HG02970 (cell line): ENCODE data around the gene CDHR2.

Experiments used
- ATAC-seq: cut with Tn5 transposase; IDR thresholded peaks from one replicate; pipeline ENCODE4 v1.9.1; 2021; ENCODE audit warnings: mild to moderate bottlenecking, moderate library complexity, moderate number of reproducible peaks; ENCODE audit not compliant: unreplicated experiment, low FRiP score

Gene CDHR2

DNA sequence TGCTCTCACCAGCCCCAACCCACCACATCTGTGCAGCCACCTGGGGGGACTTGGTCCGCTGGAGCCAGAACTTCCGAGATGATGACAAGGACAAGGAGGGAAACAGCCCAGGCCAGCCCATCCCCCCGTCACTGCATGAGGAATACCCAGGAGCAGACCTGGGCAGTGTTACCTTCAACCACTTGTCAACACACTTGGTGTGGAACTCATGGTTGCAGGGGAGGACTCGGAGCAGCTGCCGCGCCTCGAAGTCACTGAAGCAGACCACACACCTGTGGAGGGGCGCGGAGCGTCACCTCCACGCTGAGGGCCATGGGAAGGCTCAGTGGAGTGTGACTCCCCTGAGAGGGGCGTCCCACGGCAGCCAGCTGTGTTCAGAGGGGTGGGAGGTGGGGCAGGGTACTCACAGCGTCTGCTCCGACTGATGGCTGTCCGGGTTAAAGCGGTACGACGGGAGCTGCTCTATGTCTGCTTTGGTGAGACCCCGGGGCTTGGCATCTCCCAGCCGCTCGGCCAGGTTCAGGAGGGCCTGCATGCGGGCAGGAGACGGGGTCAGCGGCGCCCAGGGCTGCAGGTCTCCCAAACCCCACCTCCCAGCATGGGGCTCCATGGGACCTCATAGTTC is 19.9 kb upstream of the CDHR2 start:
- ATAC-seq = no peak

DNA sequence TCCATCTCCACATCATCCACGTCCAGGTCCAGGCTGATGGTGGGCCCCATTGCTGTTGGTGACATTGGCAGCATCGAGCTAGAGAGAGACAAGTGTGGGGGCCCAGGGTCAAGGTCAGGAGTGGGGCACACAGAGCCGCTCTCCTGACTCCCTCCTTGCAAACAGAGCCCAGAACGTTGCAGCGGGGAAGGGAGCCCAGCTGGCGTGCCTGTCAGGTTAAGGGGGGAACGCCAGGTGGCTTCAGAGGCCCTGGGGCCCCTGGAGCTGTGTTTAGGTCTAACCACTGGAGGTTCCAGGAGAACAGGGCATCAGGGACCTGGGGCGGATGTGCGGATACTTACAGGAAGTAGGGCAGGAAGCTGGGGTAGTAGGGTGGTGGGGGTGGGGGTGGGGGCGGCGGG is 19.4 kb upstream of the CDHR2 start:
- no peak for ATAC-seq

DNA sequence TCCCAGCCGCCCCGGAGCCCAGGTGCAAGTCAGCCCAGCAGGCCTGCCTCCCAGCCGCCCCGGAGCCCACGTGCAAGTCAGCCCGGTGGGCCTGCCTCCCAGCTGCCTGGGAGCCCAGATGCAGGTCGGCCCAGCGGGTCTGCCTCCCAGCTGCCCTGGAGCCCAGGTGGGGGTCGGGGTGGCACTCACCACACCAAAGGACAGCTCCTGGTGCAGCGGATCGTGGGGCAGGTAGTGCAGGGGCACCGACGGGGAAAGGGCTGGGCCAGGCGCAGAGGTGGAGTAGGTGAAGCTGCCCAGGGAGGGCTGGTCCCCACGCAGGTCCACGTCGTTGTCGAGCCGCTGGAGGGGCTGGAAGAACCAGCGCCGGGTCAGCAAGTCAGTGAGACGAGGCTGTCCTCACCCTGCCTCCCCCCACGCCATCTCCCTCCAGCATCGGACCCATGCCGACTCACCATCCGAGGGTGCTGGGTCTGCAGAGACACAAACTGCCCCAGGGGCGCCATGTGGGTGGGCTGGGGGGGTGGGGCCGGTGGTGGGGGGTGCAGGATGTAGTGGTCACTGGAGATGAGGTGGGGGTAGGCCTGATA is 18.7 kb upstream of the CDHR2 start:
- ATAC-seq = no peak

DNA sequence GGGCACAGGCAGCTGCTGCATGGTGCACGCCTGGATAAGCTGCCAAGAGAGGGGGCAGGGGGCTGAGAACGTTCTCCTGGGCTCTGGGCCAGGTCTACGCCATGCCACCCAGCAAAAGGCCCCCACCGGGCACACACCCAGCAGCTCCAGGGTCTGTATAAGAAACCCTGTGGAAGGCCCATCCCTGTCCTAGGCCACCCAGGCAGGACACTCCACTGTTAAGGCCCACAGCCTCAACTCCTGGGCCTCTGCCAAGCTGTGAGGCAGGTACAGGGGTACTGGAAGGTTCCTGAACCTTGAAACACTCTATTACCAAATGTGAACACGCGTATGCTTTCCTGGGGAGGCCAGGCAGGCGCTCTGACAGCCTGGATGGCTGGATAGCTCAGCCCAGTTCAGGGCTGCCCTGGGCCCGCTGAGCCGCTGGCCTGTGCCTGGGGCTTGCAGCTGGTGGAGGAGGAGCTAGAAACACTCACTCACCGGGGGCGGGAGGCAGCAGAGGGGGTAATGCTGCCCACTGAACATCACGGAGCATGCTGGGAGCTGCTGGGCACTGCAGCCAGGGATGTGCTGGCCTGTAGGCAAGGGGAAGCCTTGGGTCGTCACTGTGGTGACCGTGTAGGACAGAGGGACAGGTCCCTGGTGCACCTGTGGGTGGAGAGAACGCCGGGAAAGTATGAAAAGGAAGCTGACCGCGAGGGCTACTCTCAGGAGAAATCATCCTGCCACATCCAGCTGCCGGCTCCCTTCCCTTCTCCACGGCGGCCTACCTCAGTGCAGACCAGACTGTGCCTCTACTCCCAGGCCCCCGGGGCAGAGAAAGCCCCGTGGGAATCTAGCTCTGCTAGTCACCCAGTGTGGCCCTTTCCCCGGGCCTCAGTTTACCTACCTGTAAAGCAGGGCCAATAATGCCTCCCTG is 17.9 kb upstream of the CDHR2 start:
- no peak for ATAC-seq

DNA sequence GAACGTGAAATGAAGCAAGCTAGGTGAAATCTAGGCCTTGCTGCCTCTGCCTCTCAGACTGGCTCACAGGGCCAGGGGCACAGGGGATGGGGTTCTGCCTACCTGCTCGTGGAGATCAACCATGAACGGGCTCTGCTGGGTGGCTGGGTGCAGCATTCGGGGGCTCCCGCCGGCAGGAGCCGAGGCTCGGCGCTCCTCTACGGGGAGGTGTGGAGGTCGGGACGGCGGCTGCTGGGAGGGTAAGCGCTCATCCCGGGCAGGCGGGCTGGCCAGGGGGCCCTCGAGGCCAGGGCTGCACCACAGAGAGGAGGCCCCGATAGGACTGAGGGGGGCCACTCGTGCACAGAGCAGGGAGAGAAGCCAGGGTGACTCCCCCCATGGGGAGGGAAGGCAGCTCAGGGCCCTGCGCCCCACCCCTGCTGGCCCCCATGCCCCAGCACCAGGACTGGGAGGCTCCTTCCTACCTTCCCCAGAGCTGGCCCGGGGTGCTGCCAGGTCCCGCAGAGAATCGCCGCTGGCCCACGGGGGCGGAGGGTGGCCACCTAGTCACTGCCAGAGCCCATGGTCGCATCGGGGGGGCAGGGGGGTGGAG is 17.1 kb upstream of the CDHR2 start:
- no peak for ATAC-seq

DNA sequence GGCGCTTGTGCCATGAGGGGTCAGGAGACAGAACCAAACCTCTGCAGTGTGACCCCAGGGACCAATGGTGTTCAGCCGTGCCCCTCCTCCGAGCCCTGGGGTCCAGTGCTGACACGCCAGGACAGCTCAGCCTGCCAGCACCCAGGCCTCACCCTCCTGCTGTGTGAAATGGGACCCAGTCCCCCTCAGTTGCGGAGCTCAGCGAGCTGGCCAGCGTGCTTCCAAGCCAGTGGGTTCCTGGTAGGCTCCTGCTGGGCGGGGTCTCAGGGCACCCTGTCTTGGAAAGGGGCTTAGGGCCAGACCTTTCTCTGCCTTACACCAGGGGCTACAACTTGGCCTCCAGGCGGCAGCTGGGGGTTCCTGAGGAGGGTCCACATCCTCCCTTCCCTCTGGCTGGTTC is 16.3 kb upstream of the CDHR2 start:
- no peak for ATAC-seq

DNA sequence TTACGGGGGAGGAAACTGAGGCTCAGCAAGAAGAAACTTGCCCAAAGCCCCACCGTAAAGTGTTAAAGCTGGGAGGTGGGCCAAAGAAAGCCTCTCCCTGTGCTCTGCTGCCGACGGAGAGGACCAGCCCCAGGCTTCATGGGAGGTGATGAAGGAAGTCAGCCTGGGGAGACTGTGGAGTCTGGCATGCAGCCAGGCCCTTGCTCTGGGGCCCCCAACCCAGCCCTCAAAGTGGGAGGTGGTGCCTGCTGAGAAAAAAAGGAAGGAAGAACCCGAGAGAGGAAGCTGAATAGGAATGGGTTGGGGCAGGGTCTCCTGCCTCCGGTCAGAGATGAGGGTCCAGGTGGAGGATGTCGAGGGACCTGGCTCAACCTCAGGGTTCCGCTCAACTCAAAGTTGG is 15.8 kb upstream of the CDHR2 start:
- no peak for ATAC-seq

DNA sequence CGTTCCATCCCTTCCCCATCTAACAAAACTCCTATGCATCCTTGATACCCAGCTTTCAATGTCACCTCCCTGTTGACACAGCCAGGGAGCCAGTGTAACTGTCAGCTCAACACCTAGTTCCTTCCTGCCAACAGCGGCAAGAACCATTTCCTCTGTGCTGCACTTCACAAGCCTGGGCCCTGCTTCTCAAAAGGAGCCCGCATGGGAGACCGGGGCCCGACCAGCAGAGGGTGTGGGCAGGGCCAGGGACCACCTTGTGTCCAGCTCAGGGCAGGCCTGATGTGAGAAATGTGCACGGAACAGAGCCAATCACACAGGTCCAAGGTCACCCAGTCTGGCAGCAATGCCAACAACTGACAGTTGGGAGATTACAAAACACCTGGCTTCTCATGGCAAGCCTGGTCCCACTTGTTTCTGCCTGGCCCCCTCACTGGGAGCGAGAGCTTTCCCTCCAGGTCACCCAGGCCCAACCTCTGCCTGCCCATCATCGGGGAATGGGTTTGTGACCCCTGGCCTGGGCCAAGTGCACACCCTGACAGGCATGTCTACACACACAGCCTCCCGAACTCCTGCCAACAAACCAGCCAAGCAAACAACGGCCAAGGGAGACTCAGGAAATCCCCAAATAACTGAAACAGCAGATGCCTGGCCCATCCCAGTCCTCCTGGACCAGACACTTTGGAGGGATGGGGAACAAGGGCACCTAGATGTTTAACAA is 15.1 kb upstream of the CDHR2 start:
- no peak for ATAC-seq

DNA sequence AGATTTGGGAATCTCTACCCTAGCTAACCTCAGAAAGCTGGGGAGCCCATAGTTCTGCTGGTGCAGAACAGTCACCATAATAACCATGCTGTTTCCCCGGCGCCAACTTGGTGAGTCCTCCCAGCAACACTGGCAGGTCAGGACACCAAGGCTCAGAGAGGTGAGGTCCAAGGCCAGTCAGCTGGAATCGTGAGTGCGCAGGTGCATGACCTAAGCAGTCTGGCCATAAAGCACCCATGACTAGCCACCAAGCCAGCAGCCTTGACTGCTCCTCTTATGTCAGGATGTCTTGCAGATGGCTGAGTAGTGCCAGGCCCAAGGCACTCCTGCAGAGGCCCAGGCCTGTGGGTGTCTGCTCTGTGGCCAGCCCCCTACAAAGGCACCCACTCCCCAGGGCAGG is 14.5 kb upstream of the CDHR2 start:
- ATAC-seq = no peak

DNA sequence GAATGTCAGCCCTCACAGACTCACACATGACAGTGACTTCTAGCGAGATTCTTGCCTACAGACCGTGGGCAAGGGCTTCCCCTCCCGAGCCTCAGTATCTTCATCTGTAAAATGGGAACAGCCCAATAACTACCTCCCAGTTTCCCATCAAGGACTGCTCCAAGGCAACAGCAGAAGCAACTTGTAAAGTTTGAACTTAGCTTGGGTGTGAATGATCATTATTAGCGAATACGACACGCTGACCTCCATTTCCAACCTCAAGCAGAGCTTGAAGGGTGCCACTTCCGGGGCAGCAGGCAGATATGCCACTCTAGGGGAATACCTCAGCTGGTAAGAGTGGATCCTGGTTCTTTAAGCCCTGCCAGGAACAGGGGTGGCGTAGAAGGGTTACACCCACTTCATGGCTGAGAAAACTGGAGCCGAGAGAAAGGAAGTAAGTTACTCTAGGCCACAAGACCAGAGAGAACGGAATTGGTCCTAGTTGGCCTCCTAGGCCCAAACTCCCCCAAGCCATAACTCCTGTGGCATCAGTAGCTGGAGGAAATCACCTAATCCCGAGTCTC is 14.0 kb upstream of the CDHR2 start:
- ATAC-seq = no peak

DNA sequence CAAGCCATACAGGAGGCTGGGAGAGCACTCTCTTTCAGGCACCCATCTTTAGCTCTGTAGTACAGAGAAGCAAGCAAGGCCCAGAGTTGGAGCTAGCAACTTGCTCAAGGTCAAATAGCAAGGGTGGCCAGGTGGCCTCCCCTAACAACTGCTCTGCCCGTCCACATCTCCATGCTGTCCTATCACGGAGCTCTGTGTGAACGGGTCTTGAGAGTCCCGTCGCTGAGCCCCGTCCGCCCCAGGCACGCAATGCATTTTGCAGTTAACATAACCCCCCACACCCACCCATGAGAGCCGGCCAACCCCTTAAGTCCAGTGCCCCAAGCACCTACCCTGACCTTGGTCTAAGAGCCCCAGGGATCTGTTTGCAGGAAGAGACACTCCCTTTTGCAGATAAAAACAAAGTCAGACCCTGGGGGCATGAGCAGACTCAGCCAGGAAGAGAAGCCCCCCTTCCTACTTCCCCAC is 13.4 kb upstream of the CDHR2 start:
- no peak for ATAC-seq

DNA sequence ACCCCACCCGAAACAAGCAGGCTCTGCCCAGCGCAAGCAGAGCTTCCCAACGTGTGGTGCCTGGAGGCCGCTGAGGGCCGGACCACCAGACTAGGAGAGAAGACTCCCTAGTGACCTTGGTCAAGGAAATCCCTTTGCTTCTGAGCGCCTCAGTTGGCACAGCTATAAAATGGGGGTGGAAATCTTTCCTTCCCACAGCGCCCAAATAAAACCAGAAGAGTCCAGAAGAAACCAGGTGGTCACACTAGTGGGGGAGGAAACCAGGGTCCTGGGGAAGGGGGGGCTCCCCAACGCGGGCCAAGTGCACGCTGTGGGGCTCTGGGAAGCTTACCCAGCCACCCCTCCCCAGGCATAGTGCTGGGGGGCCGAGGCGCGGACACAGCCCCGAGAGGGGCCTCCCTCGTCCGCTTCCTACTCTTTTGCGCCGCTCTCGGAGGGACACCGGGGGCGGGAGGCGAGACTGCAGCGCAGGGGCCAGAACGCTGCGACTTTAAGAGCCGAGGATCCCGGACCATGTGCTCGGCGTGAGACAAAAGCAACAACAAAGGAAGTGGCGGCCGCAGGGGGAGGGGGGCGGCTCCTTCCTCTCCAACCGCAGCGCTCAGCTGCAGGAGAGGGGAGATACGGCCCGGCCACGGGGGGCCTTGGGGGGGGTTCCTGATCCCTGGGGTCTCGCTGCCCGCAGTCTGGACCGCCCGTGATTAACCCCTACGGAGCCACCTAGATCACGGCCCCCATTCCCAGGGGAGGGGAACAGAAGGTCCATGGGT is 12.8 kb upstream of the CDHR2 start:
- no peak for ATAC-seq

DNA sequence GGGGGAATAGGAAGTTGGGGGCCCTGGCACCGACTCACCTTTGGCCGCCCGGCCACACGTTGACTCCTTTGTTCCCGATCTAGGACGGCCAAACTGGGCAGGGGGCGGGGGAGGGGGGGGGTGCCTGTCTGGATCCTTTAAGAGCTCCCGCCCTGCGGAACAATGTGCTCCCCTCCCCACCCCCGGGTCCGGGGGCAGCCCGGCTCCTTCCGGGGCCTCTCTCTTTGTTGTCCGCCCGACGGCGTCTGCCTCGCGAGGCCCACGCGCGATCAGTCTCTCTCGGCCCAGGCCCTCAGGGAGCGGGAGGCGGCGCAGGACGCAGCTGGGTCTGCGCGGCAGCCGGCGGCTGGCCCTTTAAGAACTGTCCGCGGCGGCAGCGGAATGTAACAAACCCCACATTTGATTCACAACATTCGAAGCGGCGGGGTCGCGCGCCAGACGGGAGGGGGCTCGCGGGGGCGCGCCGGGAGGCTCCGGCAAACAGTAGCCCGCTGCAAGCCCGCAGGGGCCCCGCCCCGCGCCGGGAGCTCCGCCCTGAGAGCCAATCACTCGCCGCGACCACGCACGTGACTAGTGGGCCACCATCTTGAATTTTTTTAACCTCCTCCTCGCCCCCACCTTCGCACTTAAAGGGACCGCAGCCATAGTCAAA is 12.1 kb upstream of the CDHR2 start, which contains the start of gene RNF44:
Gene RNF44 (minus strand): TSS at position 501 of the 652 bp plus-strand sequence. CDS start 4,930 bp downstream, outside the sequence.
- ATAC-seq = peak; percentile 61

DNA sequence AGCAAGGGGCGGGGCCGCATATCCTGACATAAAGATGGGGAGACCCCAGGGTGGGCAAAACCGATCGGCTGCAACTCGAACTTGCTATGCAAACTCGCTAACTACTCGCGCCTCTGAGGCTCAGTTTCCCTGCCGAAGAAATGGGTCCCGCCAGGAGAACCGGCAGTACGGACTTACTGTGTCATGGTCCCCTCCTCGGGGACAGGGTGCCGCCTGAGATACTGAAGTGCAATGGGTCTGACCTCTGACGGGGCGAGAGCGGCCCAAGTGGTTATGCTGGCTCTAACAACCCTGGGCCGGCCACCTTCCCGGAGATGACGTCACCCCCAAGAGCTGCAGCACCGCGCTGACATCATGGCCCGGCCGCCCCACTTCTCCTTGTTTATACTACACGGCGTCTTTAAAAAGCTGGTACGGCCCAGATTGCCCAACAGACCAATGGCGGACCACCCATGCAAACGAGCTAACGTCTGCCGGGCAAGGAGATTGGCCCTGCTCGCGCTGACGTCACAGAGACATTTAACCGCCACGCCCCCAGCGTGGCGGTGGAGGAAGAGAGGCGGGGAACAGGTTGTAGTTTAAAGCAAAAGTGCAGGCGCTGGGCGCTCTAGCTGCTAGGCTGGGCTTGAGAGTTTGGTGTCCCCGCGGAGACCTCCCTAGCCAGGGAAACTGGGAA is 11.4 kb upstream of the CDHR2 start:
- peak; percentile 58 for ATAC-seq

DNA sequence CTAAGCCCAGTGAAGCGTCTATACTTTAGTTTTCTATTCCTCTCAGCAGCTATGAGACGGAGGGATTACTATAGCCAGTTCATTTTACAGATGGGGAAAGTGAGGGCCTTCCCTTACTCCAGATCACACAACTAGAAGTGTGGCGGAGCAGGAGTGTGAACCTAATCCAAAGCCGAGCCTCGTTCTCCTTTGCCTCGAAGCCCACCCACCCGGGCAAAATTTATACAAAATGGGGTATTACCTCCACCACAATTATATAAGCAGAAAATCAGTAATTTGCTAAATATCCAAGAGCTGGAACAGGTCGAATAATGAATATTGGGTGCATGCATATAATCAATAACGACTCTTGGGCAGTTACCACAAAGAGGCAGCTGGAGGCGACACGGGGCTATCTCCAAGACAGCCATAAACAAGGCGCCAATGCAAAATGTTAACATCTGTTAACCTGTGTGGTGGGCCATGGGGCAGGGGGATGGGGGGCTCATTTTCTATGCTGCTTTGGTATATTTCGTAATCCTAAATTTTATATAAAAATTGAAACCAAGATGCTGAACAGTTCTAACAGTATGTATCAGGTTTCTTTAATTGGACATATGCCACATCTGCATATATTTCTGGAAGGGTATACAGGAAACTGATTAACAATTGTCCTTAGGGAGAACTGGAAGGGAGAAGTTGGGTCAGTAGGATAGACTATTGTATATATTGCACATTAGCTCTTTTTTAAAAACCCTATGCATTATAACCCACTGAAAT is 10.7 kb upstream of the CDHR2 start:
- ATAC-seq = no peak

DNA sequence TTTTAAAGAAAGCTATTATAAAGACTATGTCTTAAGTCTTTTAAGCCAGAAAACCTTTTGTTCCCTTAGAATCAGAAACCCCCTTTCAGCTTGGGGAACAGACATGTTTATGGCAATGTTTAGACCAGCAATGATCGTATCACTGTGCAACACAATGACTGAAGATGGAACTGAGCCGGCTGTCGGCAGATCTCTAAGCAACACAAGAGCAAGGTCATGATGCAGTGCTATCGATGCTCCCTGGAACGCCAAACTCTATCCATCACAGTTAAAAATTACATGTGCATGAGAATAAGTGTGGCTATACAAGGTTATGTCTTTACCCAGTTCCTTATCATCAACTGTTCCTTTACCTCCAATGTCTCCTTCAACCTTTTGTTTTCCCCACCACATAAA is 10.2 kb upstream of the CDHR2 start:
- ATAC-seq = no peak

DNA sequence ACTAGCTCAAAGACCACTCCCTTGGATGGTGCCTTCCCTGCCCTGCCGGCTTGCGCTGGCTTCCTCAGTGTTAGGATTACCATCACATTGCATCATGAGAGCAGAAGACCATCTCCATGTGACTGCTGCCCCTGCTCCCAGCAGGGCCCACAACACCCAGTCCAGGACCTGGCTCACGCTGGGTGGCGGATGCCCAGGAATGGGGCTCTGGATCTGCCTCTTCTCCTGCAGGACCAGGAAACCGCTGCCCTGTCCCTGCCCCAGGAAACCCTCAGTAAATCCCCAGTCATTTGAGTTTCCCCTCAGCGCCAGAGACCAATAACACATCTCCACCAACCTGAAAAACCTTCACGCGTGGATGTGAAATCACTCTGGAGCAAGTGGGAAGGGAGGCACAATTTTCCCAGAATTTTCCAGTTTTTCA is 8.7 kb upstream of the CDHR2 start:
- ATAC-seq = no peak

DNA sequence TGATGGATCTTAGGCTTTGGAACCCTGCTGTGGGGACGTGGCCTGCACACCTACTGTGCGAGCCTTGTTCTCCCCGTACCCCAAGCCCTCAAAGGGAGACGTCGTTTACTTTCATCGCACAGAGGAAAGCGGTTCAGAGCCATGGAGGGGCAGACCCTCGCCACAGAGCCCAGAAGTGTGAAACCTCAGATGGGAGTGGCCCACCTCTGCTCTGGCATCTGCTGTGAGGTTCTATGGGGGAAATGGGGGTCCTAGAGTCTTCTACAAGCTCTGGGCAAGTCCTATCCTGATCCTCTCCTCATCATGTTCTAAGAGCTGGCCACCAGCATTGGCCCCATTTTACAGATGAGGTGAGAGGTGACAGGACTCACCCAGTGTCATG is 8.2 kb upstream of the CDHR2 start:
- ATAC-seq = no peak
